ENCODE data around the gene VPS13D.
"Not testable (repeated sequence)": the region's sequence is repeated elsewhere in the genome, so short reads cannot be mapped to it uniquely, and the experiment has no call there.

- TF ChIP-seq, protein P1, sequence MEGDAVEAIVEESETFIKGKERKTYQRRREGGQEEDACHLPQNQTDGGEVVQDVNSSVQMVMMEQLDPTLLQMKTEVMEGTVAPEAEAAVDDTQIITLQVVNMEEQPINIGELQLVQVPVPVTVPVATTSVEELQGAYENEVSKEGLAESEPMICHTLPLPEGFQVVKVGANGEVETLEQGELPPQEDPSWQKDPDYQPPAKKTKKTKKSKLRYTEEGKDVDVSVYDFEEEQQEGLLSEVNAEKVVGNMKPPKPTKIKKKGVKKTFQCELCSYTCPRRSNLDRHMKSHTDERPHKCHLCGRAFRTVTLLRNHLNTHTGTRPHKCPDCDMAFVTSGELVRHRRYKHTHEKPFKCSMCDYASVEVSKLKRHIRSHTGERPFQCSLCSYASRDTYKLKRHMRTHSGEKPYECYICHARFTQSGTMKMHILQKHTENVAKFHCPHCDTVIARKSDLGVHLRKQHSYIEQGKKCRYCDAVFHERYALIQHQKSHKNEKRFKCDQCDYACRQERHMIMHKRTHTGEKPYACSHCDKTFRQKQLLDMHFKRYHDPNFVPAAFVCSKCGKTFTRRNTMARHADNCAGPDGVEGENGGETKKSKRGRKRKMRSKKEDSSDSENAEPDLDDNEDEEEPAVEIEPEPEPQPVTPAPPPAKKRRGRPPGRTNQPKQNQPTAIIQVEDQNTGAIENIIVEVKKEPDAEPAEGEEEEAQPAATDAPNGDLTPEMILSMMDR (IDR thresholded peaks at IDR 0.05 in 4 of 5, conservative IDR thresholded peaks at IDR 0.05 in 1 of 5) = not testable (repeated sequence)
- not testable (repeated sequence) for TF ChIP-seq POLR2A (IDR thresholded peaks at IDR 0.05)
Observed at GRCh38 chr1:12470916-12471315, 241.1 kb downstream of the VPS13D start.
